ENCODE measurements around the gene RAET1L. TPM values are rescaled to one million over a fixed set of nuclear protein-coding genes. Genes with fewer than 3 reads are reported as not detected.

Gene RAET1L
- total and polyA plus RNA-seq, 5 donors from 2014 or later: not detected

DNA sequence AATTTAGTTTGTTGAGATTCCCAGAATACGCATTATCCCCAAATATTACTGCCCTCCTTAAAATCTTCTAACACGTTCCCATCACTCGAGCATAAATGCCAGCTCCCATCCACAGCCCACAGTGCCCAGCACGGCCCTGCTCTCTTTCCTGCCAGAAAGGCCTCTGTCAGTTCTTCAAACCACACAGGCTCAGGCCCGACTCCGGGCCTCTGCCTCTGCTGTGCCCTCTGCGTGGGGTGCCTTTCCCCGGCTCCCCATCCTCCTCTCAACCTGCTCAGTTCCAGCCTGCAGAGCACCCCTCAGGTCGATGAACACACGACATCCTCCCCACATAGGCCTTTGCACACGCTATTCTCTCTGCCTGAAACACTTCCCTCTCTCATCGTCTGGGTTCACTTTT, 30.8 kb upstream of the RAET1L start:
- Histone ChIP-seq H3K27ac (ENCODE audit: insufficient read depth, low read length, poor library complexity, severe bottlenecking) (no peak overlapping the region), H3K27me3 (ENCODE audit: control insufficient read depth, insufficient read depth, low read length) (peaks cover 2% of the 10 kb centered on the region), H3K4me3 (ENCODE audit: low read depth, low read length) (no peak overlapping the region), H3K36me3 (ENCODE audit: control insufficient read depth, insufficient read depth, low read length) (no peaks in the 10 kb centered on the region), H3K9me3 (ENCODE audit: control insufficient read depth in 2 of 2, low read length in 2 of 2) (no peaks in the 10 kb centered on the region), H3K4me1 (ENCODE audit: control insufficient read depth, insufficient read depth, low read length, poor library complexity, severe bottlenecking) (peaks cover 7% of the 10 kb centered on the region)
- peaks cover 0 to 10% (median 8%) of the 10 kb centered on the region in 4 donors for H3K4me1 Mint-ChIP-seq
- H3K36me3 Mint-ChIP-seq: no peaks in the 10 kb centered on the region
- no peak for DNase-seq
- ATAC-seq (ENCODE audit: low read depth in 2 of 2): no peak
- peak overlapping the region in 1 of 3 donors; percentile 42 for H3K27ac Mint-ChIP-seq
- no peak overlapping the region for H3K4me3 Mint-ChIP-seq
- peaks cover 48% of the 10 kb centered on the region for H3K27me3 Mint-ChIP-seq
- H3K9me3 Mint-ChIP-seq: peaks cover 0 to 3% (median 0%) of the 10 kb centered on the region in 7 donors

DNA sequence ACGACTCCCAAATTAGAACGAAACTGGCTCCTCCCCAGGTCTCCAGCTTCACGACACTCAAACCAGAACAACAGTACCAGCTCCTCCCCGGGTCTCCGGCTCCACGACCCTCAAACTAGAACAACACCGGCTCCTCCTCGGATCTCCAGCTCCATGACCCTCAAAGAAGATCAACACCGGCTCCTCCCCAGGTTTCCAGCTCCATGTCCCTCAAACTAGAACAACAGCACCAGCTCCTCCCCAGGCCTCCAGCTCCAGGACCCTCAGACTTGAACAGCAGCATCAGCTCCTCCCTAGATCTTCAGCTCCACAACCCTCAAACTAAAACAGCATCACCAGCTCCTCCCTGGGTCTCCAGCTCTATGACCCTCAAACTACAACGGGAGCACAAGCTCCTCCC, 29.8 kb upstream of the RAET1L start:
- no peak overlapping the region for H3K27ac ChIP-seq (ENCODE audit: insufficient read depth, low read length, poor library complexity, severe bottlenecking)
- Mint-ChIP-seq H3K9me3 (peaks cover 0 to 3% (median 0%) of the 10 kb centered on the region in 7 donors), H3K4me1 (peaks cover 0 to 7% (median 5%) of the 10 kb centered on the region in 4 donors), H3K4me3 (no peak overlapping the region), H3K27me3 (peaks cover 51% of the 10 kb centered on the region), H3K27ac (no peak overlapping the region), H3K36me3 (no peaks in the 10 kb centered on the region)
- peaks cover 4% of the 10 kb centered on the region for H3K27me3 ChIP-seq (ENCODE audit: control insufficient read depth, insufficient read depth, low read length)
- DNase-seq (no peak), ATAC-seq (ENCODE audit: low read depth in 2 of 2) (no peak)
- no peaks in the 10 kb centered on the region for H3K9me3 ChIP-seq (ENCODE audit: control insufficient read depth in 2 of 2, low read length in 2 of 2)
- no peaks in the 10 kb centered on the region for H3K36me3 ChIP-seq (ENCODE audit: control insufficient read depth, insufficient read depth, low read length)
- H3K4me3 ChIP-seq (ENCODE audit: low read depth, low read length): no peak overlapping the region
- peaks cover 6% of the 10 kb centered on the region for H3K4me1 ChIP-seq (ENCODE audit: control insufficient read depth, insufficient read depth, low read length, poor library complexity, severe bottlenecking)

DNA sequence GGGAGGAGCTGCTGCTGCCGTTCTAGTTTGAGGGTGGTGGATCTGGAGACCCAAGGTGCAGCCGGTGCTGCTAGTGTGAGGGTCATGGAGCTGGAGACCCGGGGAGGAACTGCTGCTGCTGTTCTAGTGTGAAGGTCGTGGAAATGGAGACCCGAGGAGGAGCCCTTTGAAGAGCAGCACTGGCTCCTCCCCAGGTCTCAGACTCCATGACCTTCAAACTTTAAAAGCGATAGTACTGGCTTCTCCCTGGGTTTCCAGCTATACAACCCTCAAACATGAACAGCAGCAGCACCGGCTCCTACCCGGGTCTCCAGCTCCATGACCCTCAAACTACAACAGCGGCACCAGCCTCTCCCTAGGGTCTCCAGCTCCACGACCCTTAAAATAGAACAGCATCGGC, 28.1 kb upstream of the RAET1L start:
- peaks cover 4% of the 10 kb centered on the region for H3K27me3 ChIP-seq (ENCODE audit: control insufficient read depth, insufficient read depth, low read length)
- H3K4me1 ChIP-seq (ENCODE audit: control insufficient read depth, insufficient read depth, low read length, poor library complexity, severe bottlenecking): no peaks in the 10 kb centered on the region
- H3K9me3 ChIP-seq (ENCODE audit: control insufficient read depth in 2 of 2, low read length in 2 of 2): no peaks in the 10 kb centered on the region
- no peak overlapping the region for H3K27ac ChIP-seq (ENCODE audit: insufficient read depth, low read length, poor library complexity, severe bottlenecking)
- no peak overlapping the region for H3K27ac Mint-ChIP-seq
- no peak overlapping the region for H3K4me3 ChIP-seq (ENCODE audit: low read depth, low read length)
- peaks cover 0 to 3% (median 0%) of the 10 kb centered on the region in 7 donors for H3K9me3 Mint-ChIP-seq
- H3K27me3 Mint-ChIP-seq: peaks cover 43% of the 10 kb centered on the region
- peaks cover 0 to 2% (median 0%) of the 10 kb centered on the region in 4 donors for H3K4me1 Mint-ChIP-seq
- H3K36me3 Mint-ChIP-seq: no peaks in the 10 kb centered on the region
- ATAC-seq (ENCODE audit: low read depth in 2 of 2) (no peak), DNase-seq (no peak)
- no peak overlapping the region for H3K4me3 Mint-ChIP-seq
- H3K36me3 ChIP-seq (ENCODE audit: control insufficient read depth, insufficient read depth, low read length): no peaks in the 10 kb centered on the region

DNA sequence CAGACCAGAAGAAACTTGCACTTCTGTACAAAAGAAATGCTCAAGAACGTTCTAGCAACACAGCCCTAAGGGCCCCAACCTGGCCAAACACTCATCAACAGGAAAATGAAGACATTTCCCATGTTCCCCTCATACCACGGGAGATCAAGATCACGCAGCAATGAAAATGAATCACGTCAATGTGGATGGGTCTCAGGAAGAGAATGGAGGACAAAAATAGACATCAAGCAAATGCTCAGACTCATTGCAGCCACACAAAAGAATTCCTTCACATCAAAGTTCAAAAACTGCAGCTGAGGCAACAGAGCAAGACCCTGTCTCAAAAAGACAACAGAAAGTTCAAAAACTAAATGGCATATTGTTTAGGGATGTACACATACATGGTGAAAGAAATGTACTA, 25.5 kb upstream of the RAET1L start:
- DNase-seq (no peak), ATAC-seq (ENCODE audit: low read depth in 2 of 2) (no peak)
- Mint-ChIP-seq H3K36me3 (no peaks in the 10 kb centered on the region), H3K27me3 (peaks cover 49% of the 10 kb centered on the region), H3K9me3 (peaks cover 0 to 5% (median 0%) of the 10 kb centered on the region in 7 donors), H3K27ac (no peak overlapping the region), H3K4me3 (no peak overlapping the region), H3K4me1 (peaks cover 0 to 5% (median 0%) of the 10 kb centered on the region in 4 donors)
- no peak overlapping the region for H3K27ac ChIP-seq (ENCODE audit: insufficient read depth, low read length, poor library complexity, severe bottlenecking)
- no peak overlapping the region for H3K4me3 ChIP-seq (ENCODE audit: low read depth, low read length)
- no peaks in the 10 kb centered on the region for H3K9me3 ChIP-seq (ENCODE audit: control insufficient read depth in 2 of 2, low read length in 2 of 2)
- no peaks in the 10 kb centered on the region for H3K4me1 ChIP-seq (ENCODE audit: control insufficient read depth, insufficient read depth, low read length, poor library complexity, severe bottlenecking)
- H3K36me3 ChIP-seq (ENCODE audit: control insufficient read depth, insufficient read depth, low read length): no peaks in the 10 kb centered on the region
- peaks cover 10% of the 10 kb centered on the region for H3K27me3 ChIP-seq (ENCODE audit: control insufficient read depth, insufficient read depth, low read length)

DNA sequence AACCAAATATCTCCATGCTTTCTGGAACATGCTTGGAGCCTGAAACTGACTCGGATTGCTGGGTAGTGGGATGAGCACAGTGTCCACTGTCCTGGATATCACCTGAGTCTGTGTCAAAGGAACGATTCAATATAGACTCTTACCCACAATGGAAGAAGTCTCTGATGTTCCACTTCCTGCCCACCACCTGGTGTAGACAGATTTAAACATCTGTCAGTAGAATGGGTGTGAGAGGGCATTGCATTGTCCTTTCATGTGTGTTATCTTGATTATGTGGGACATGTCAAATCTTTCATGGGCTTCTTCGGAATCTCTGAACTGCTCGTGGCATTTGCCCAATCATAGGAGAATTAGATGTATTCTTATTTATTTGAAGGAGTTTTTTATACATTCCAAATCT, 22.8 kb upstream of the RAET1L start:
- Histone ChIP-seq H3K9me3 (ENCODE audit: control insufficient read depth in 2 of 2, low read length in 2 of 2) (no peaks in the 10 kb centered on the region), H3K4me3 (ENCODE audit: low read depth, low read length) (no peak overlapping the region), H3K27ac (ENCODE audit: insufficient read depth, low read length, poor library complexity, severe bottlenecking) (no peak overlapping the region), H3K4me1 (ENCODE audit: control insufficient read depth, insufficient read depth, low read length, poor library complexity, severe bottlenecking) (no peaks in the 10 kb centered on the region), H3K27me3 (ENCODE audit: control insufficient read depth, insufficient read depth, low read length) (peaks cover 10% of the 10 kb centered on the region), H3K36me3 (ENCODE audit: control insufficient read depth, insufficient read depth, low read length) (no peaks in the 10 kb centered on the region)
- Mint-ChIP-seq H3K27me3 (peaks cover 50% of the 10 kb centered on the region), H3K27ac (no peak overlapping the region), H3K4me3 (no peak overlapping the region), H3K36me3 (no peaks in the 10 kb centered on the region), H3K9me3 (peaks cover 0 to 3% (median 0%) of the 10 kb centered on the region in 7 donors), H3K4me1 (peaks cover 0 to 4% (median 0%) of the 10 kb centered on the region in 4 donors)
- DNase-seq: no peak
- ATAC-seq (ENCODE audit: low read depth in 2 of 2): no peak

DNA sequence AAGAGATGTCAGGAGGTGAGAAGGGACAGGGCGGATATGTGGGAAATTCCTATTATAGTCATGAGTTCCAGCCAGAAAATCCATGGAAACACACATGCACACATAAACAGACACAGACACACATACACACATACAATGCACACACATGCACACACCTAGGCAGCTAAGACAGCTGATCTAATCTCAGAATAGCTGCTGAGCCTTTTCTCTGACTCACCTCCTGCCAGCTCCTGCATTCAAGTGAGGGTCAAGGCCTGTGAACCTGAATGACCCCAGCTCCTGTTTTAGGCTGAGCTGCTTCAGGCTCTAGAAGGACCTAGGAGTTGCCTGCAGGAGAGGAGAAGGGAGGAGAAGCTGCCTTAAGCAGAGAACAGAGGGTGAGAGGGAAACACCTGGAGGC, 21.6 kb upstream of the RAET1L start:
- Histone ChIP-seq H3K27me3 (ENCODE audit: control insufficient read depth, insufficient read depth, low read length) (peaks cover 9% of the 10 kb centered on the region), H3K27ac (ENCODE audit: insufficient read depth, low read length, poor library complexity, severe bottlenecking) (no peak overlapping the region), H3K4me3 (ENCODE audit: low read depth, low read length) (no peak overlapping the region), H3K9me3 (ENCODE audit: control insufficient read depth in 2 of 2, low read length in 2 of 2) (no peaks in the 10 kb centered on the region), H3K4me1 (ENCODE audit: control insufficient read depth, insufficient read depth, low read length, poor library complexity, severe bottlenecking) (no peaks in the 10 kb centered on the region), H3K36me3 (ENCODE audit: control insufficient read depth, insufficient read depth, low read length) (no peaks in the 10 kb centered on the region)
- ATAC-seq (ENCODE audit: low read depth in 2 of 2) (no peak), DNase-seq (no peak)
- Mint-ChIP-seq H3K9me3 (peaks cover 0 to 3% (median 0%) of the 10 kb centered on the region in 7 donors), H3K36me3 (no peaks in the 10 kb centered on the region), H3K4me1 (peaks cover 0 to 2% (median 0%) of the 10 kb centered on the region in 4 donors), H3K27me3 (peaks cover 46% of the 10 kb centered on the region), H3K4me3 (no peak overlapping the region), H3K27ac (no peak overlapping the region)

DNA sequence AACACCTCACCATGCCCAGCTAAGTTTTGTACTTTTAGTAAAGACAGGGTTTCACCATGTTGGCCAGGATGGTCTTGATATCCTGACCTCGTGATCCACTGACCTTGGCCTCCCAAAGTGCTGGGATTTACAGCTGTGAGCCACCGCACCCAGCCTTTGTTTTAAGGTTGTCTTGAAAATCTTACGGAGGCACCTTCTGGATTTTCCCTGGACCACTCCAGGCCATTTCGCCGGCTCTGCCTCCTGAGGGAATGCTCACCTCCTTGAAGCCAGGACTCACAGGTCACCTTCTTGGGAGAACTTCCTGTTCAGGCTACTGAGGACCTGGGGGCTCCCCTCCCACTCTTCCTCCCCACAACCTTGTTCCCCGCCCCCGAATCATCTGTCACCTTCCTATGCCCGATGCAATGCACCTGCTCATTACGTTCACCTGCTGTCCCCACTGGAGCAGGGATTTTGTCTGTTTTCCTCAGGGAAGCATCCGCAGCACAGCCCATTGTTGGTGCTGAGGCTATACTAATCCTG, 19.4 kb upstream of the RAET1L start:
- no peak overlapping the region for H3K27ac Mint-ChIP-seq
- Histone ChIP-seq H3K27ac (ENCODE audit: insufficient read depth, low read length, poor library complexity, severe bottlenecking) (no peak overlapping the region), H3K9me3 (ENCODE audit: control insufficient read depth in 2 of 2, low read length in 2 of 2) (no peaks in the 10 kb centered on the region), H3K27me3 (ENCODE audit: control insufficient read depth, insufficient read depth, low read length) (peaks cover 7% of the 10 kb centered on the region), H3K4me1 (ENCODE audit: control insufficient read depth, insufficient read depth, low read length, poor library complexity, severe bottlenecking) (no peaks in the 10 kb centered on the region), H3K4me3 (ENCODE audit: low read depth, low read length) (no peak overlapping the region), H3K36me3 (ENCODE audit: control insufficient read depth, insufficient read depth, low read length) (no peaks in the 10 kb centered on the region)
- H3K4me3 Mint-ChIP-seq: no peak overlapping the region
- peaks cover 55% of the 10 kb centered on the region for H3K27me3 Mint-ChIP-seq
- ATAC-seq (ENCODE audit: low read depth in 2 of 2) (no peak), DNase-seq (no peak)
- H3K36me3 Mint-ChIP-seq: no peaks in the 10 kb centered on the region
- peaks cover 0 to 2% (median 0%) of the 10 kb centered on the region in 4 donors for H3K4me1 Mint-ChIP-seq
- peaks cover 0 to 3% (median 0%) of the 10 kb centered on the region in 7 donors for H3K9me3 Mint-ChIP-seq

All from CD4-positive, CD25-positive, alpha-beta regulatory T cell (primary cell).